HG03432 (cell line): ENCODE results near the gene MEIS1.

Source experiments
- ATAC-seq: cut with Tn5 transposase; IDR thresholded peaks from one replicate; pipeline ENCODE4 v1.9.1; 2021; ENCODE audit warnings: mild to moderate bottlenecking, moderate library complexity; ENCODE audit not compliant: unreplicated experiment

Gene MEIS1

GRCh38 chr2:66578054-66578686 is 143.2 kb downstream of the MEIS1 start:
- ATAC-seq = no peak

GRCh38 chr2:66578687-66579106 is 143.8 kb downstream of the MEIS1 start:
- ATAC-seq = no peak

- no peak for ATAC-seq
Observed at GRCh38 chr2:66579186-66580126, 144.5 kb downstream of the MEIS1 start.

- no peak for ATAC-seq
Observed at GRCh38 chr2:66580166-66581049, 145.5 kb downstream of the MEIS1 start.

- ATAC-seq = no peak
Observed at GRCh38 chr2:66581339-66582103, 146.6 kb downstream of the MEIS1 start.

- no peak for ATAC-seq
Observed at GRCh38 chr2:66582104-66582986, 147.4 kb downstream of the MEIS1 start.

GRCh38 chr2:66582987-66583880 is 148.3 kb downstream of the MEIS1 start:
- no peak for ATAC-seq

GRCh38 chr2:66583881-66584280 is 149.0 kb downstream of the MEIS1 start:
- ATAC-seq = no peak

GRCh38 chr2:66585587-66585986 is 150.7 kb downstream of the MEIS1 start:
- ATAC-seq = no peak

GRCh38 chr2:66587216-66587615 is 152.3 kb downstream of the MEIS1 start:
- no peak for ATAC-seq

- no peak for ATAC-seq
Observed at GRCh38 chr2:66594001-66594400, 159.1 kb downstream of the MEIS1 start.

GRCh38 chr2:66595556-66595955 is 160.6 kb downstream of the MEIS1 start:
- no peak for ATAC-seq

- ATAC-seq = no peak
Observed at GRCh38 chr2:66596256-66596655, 161.3 kb downstream of the MEIS1 start.

GRCh38 chr2:66601624-66602023 is 166.7 kb downstream of the MEIS1 start:
- no peak for ATAC-seq

GRCh38 chr2:66602341-66602740 is 167.4 kb downstream of the MEIS1 start:
- ATAC-seq = no peak

GRCh38 chr2:66604326-66604725 is 169.4 kb downstream of the MEIS1 start:
- no peak for ATAC-seq

GRCh38 chr2:66604976-66605375 is 170.1 kb downstream of the MEIS1 start:
- no peak for ATAC-seq

- no peak for ATAC-seq
Observed at GRCh38 chr2:66607152-66607551, 172.2 kb downstream of the MEIS1 start.
